NB4 (cell line): ENCODE measurements around the gene IRF3.

ENCODE experiments used
- DNase-seq: peaks from one replicate; pipeline ENCODE4 v3.0.0; 2010; ENCODE audit warnings: low read depth
- H3K4me3 ChIP-seq: one replicate; pipeline ENCODE4 v1.5.1; 2011; ENCODE audit warnings: mild to moderate bottlenecking, low read depth, low read length, moderate library complexity
- CTCF ChIP-seq: IDR thresholded peaks from one replicate; pipeline ENCODE4 v1.5.1; 2012; ENCODE audit warnings: low read depth, low read length
- MAX ChIP-seq: IDR thresholded peaks from 2 replicates; pipeline ENCODE4 v1.6.1; 2011; ENCODE audit warnings: low read depth, low read length
- MYC ChIP-seq: IDR thresholded peaks from 2 replicates; pipeline ENCODE4 v1.6.1; 2011; ENCODE audit warnings: low read depth, low read length
- POLR2A ChIP-seq: IDR thresholded peaks from 2 replicates; pipeline ENCODE4 v1.6.1; 2011; ENCODE audit warnings: mild to moderate bottlenecking; ENCODE audit not compliant: insufficient read length; ENCODE audit errors: extremely low read depth

IRF3 gene

GRCh38 chr19:49665351-49666119 is at the start of gene IRF3, which contains the start of gene BCL2L12:
Gene IRF3, minus strand, starts transcription at chr19:49665857. Its CDS starts 1,019 bp downstream, at chr19:49664838.
Gene BCL2L12, plus strand, starts transcription at chr19:49665933. Its CDS starts 760 bp downstream, at chr19:49666693.
- DNase-seq = peak; percentile 95
- TF ChIP-seq CTCF (no peak), MYC (peak; percentile 53; the same call in 1 of the 2 replicates), MAX (peak; percentile 53), POLR2A (peak; percentile 80)
- H3K4me3 ChIP-seq = peak within 1 kb of the TSS; percentile 76

GRCh38 chr19:49713236-49713845 is 47.7 kb upstream of the IRF3 start:
- TF ChIP-seq MAX (no peak), CTCF (no peak), POLR2A (no peak), MYC (no peak)
- no peak overlapping the region for H3K4me3 ChIP-seq
- DNase-seq = no peak

GRCh38 chr19:49712397-49712859 is 46.8 kb upstream of the IRF3 start:
- no peak for TF ChIP-seq POLR2A
- TF ChIP-seq MAX = no peak
- TF ChIP-seq CTCF = no peak
- H3K4me3 ChIP-seq = no peak overlapping the region
- DNase-seq = peak; percentile 32

GRCh38 chr19:49710372-49710951 is 44.8 kb upstream of the IRF3 start:
- no peak overlapping the region for H3K4me3 ChIP-seq
- TF ChIP-seq POLR2A (no peak), CTCF (no peak), MYC (no peak), MAX (no peak)
- no peak for DNase-seq

GRCh38 chr19:49705919-49706318 is 40.3 kb upstream of the IRF3 start:
- H3K4me3 ChIP-seq = no peak overlapping the region
- no peak for DNase-seq
- TF ChIP-seq MYC (no peak), POLR2A (no peak), CTCF (no peak), MAX (no peak)
